GM20000 (cell line): ENCODE measurements around the gene ANGPTL7.

Experiments
- DNase-seq: peaks from one replicate; pipeline ENCODE4 v3.0.0; 2012; ENCODE audit warnings: low spot score
- TF ChIP-seq, protein P1 (sequence below): IDR thresholded peaks from 2 replicates; pipeline ENCODE4 v1.5.1; 2012; ENCODE audit warnings: mild to moderate bottlenecking, control low read depth; ENCODE audit errors: extremely low read depth, missing control alignments

Gene ANGPTL7

DNA sequence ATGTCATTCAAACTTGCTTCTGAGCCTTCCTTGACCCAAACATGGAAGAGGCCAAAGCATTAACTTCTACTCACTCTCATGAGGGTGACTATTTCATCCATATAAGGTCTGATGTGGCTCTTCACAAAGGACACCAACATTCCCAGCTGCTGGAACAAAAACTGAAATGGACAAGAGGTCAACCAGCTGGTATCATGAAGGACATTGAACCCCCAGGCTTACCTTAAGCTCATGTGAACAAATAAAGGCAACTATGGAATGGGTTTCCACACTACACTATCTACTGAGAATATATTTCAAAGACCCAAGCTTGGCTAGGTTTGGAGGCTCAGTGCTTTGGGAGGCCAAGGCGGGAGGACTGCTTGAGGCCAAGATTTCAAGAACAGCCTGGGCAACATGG is 26.9 kb downstream of the ANGPTL7 start:
- TF ChIP-seq, protein P1, sequence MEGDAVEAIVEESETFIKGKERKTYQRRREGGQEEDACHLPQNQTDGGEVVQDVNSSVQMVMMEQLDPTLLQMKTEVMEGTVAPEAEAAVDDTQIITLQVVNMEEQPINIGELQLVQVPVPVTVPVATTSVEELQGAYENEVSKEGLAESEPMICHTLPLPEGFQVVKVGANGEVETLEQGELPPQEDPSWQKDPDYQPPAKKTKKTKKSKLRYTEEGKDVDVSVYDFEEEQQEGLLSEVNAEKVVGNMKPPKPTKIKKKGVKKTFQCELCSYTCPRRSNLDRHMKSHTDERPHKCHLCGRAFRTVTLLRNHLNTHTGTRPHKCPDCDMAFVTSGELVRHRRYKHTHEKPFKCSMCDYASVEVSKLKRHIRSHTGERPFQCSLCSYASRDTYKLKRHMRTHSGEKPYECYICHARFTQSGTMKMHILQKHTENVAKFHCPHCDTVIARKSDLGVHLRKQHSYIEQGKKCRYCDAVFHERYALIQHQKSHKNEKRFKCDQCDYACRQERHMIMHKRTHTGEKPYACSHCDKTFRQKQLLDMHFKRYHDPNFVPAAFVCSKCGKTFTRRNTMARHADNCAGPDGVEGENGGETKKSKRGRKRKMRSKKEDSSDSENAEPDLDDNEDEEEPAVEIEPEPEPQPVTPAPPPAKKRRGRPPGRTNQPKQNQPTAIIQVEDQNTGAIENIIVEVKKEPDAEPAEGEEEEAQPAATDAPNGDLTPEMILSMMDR = no peak

DNA sequence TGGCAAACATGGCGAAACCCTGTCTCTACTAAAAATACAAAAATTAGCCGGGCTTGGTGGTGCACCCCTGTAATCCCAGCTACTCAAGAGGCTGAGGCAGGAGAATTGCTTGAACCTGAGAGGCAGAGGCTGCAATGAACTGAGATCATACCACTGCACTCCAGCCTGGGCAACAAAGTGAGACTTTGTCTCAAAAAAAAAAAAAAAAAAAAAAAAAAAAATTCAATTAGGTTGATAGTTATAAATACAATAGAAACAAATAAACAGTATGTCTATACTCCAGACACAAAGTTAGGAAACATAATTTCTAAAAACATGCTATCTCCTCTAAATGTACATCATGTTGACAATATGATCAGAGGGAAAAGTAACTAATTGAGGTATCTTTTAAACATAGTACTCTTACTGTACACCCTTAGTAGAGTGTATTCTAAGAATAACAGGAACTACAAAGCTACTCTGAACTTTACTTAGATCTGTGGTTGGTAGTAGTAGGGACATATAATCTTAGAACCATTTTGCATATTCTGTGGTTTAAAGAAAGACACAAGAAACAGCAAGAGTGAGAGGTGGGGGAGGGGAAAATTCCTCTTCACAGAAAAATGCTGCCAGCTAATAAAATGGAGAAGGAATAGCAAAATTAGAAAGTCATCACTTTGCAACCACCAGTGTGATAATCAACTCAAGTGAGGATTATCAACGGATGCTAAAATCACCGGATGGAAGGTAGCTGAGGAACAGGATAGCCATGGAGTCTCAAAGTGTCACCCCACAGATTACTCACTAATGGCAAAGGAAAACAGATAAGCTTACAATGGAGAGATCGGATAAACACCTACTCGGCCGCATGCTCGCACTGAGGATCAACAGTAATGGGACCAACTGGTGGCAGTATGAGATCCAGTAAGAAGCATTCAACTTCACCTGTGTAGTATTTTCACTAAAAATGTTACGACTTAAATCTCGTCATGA is 38.2 kb downstream of the ANGPTL7 start:
- TF ChIP-seq, protein P1 = no peak
- DNase-seq = peak; percentile 47

More for the DNA sequence above, 26.9 kb downstream of the ANGPTL7 start:
- DNase-seq = no peak

DNA sequence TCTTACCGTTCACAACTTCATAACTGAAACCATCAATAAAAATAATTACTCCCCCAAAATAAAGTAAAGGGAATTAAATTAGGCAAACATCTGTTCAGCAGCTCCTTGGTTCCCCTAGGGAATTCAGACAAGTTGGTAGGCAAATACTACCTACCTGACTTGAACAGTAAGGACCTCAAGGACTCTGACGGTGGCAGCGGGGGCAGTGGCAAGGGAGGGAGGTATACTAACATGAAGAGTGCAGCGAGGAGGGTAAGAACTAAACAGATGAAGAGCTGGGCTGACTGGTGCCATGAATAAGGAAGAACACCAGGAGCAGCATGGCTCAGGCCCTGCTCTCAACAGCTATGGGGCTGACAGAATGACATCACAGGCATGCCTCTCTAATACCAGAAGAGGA is 40.0 kb downstream of the ANGPTL7 start:
- no peak for DNase-seq

DNA sequence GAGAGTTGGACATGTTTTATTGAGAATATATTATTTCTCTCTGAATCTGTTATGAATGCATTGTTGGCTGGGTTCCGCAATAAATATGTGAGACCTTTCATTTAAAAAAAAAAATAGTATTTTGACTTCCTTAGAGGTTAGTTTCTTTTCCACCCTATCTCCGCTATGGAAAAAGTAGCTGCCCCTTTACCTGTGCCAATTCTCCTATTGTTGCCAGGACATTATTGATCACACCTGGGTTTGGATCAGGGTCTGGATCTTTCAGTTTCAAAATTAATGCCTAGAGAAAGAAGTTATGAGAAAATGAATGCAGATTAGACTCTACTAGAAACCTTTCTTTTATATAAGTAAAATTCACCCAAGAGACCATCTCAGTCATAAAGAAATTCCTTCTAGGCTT is 44.1 kb downstream of the ANGPTL7 start:
- TF ChIP-seq, protein P1 = no peak
- no peak for DNase-seq

More for the DNA sequence above, 40.0 kb downstream of the ANGPTL7 start:
- TF ChIP-seq, protein P1 = no peak

DNA sequence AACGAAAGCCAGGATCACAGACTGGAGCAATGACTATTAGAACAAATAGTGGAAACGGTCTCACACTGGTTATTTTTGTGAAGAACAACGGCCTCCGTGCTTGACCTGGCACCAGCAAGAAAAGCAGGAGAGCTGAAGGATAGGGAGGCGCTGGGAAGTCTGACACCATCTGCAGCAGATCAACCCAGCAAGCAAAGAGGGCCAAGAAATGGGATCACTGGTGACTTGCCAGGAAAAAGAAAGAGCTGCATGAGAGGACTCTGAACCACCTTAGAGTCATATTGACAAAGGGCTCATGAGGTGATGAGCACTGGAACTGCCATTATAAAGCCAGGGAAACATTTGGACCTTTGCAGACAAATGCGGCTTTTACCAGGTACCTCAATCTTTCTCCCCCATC is 48.2 kb downstream of the ANGPTL7 start:
- TF ChIP-seq, protein P1 = no peak
- no peak for DNase-seq

DNA sequence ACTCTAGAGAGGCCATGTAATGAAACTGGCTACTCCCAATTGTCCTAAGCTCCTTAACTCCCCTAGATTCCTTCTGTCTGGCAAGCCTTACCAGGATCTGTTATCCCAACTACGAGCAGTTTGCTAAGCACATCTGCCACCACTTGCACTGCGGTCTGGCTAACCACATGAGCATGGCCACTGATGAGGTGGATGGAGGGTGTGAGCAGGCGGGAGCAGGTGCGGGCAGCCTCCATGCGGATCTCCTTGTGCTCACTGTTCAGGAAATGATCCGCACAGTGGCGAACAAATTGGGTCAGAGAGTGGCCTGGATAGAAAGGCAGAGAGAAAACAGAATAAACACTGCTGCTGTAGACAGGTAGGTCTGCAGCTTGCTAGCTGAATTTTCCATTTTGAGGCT is 49.2 kb downstream of the ANGPTL7 start:
- DNase-seq = no peak

DNA sequence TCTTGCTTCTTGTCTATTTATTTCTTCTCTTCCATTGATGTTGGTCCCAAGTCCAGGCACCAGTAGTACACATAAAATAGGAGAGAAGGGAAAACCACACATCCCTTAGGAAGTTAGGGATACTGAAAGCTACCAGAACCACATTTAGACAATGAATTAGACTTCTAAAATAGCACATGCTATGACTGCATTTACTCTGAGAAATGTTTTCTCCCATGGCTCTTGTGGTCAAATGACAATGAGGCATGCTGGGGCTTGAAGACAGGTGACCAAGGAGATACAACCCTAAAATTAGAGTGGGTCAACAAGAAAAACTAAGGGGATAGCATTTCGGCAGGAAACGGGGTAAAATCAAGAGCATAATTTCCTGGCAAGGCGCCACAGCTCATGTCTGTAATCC is 56.1 kb downstream of the ANGPTL7 start:
- DNase-seq = no peak
- TF ChIP-seq, protein P1 = no peak

More for the DNA sequence above, 49.2 kb downstream of the ANGPTL7 start:
- TF ChIP-seq, protein P1 = no peak
